H9 (cell line): Measurements from ENCODE around the gene TSPY1. TPM values are rescaled to one million over a fixed set of nuclear protein-coding genes. Genes with fewer than 3 reads are reported as not detected.
"Not testable (repeated sequence)": the region's sequence is repeated elsewhere in the genome, so short reads cannot be mapped to it uniquely, and the experiment has no call there.

ENCODE experiments used
- DNase-seq: peaks from one replicate; pipeline ENCODE4 v3.0.0-alpha.2; 2017
- H2AFZ ChIP-seq: one replicate; pipeline ENCODE4 v1.6.1; 2013; ENCODE audit warnings: mild to moderate bottlenecking, low read length, control low read depth, moderate library complexity
- H2AK5ac ChIP-seq: 2 replicates; pipeline ENCODE4 v1.6.1; 2013; ENCODE audit warnings: low read length, control low read depth, mixed read lengths; ENCODE audit not compliant: insufficient read length
- H2BK120ac ChIP-seq: one replicate; pipeline ENCODE4 v1.6.1; 2013; ENCODE audit warnings: low read depth, mild to moderate bottlenecking, low read length, control low read depth, inconsistent platforms; ENCODE audit not compliant: poor library complexity, severe bottlenecking
- H2BK12ac ChIP-seq: 2 replicates; pipeline ENCODE4 v1.6.1; 2013; ENCODE audit warnings: low read length, control low read depth, mixed read lengths, low read depth; ENCODE audit not compliant: insufficient read length
- H2BK15ac ChIP-seq: 2 replicates; pipeline ENCODE4 v1.6.1; 2013; ENCODE audit warnings: low read depth, low read length, control low read depth
- H2BK20ac ChIP-seq: one replicate; pipeline ENCODE4 v1.6.1; 2013; ENCODE audit warnings: low read depth, mild to moderate bottlenecking, low read length, control low read depth, inconsistent platforms; ENCODE audit not compliant: poor library complexity, severe bottlenecking
- H2BK5ac ChIP-seq: 2 replicates; pipeline ENCODE4 v1.6.1; 2013; ENCODE audit warnings: low read length, control low read depth, mixed read lengths; ENCODE audit not compliant: insufficient read length
- H3K14ac ChIP-seq: 2 replicates; pipeline ENCODE4 v1.6.1; 2013; ENCODE audit warnings: low read length, control low read depth; ENCODE audit not compliant: insufficient read depth
- H3K18ac ChIP-seq: 2 replicates; pipeline ENCODE4 v1.6.1; 2013; ENCODE audit warnings: low read depth, mild to moderate bottlenecking, mixed read lengths, low read length, control low read depth; ENCODE audit not compliant: insufficient read length
- H3K23ac ChIP-seq: 2 replicates; pipeline ENCODE4 v1.6.1; 2013; ENCODE audit warnings: low read length, control low read depth, mixed read lengths, low read depth; ENCODE audit not compliant: insufficient read length
- H3K23me2 ChIP-seq: 2 replicates; pipeline ENCODE4 v1.6.1; 2013; ENCODE audit warnings: low read depth, mild to moderate bottlenecking, mixed read lengths, low read length, control low read depth; ENCODE audit not compliant: insufficient read length, poor library complexity, severe bottlenecking
- H3K27ac ChIP-seq: 2 replicates; pipeline ENCODE4 v1.5.1; 2013; ENCODE audit warnings: low read length, control low read depth, mixed read lengths, low read depth; ENCODE audit not compliant: insufficient read length
- H3K27me3 ChIP-seq: 2 replicates; pipeline ENCODE4 v1.6.1; 2013; ENCODE audit warnings: low read length, control low read depth, inconsistent platforms; ENCODE audit not compliant: insufficient read depth
- H3K4ac ChIP-seq: 2 replicates; pipeline ENCODE4 v1.6.1; 2013; ENCODE audit warnings: low read depth, mild to moderate bottlenecking, control low read depth, inconsistent platforms, low read length, moderate library complexity
- H3K4me1 ChIP-seq: 2 replicates; pipeline ENCODE4 v1.6.1; 2013; ENCODE audit warnings: low read length, control low read depth, inconsistent platforms; ENCODE audit not compliant: insufficient read depth
- H3K4me2 ChIP-seq: 2 replicates; pipeline ENCODE4 v1.6.1; 2013; ENCODE audit warnings: low read length, control low read depth, mixed read lengths; ENCODE audit not compliant: insufficient read length, insufficient read depth
- H3K56ac ChIP-seq: 2 replicates; pipeline ENCODE4 v1.6.1; 2013; ENCODE audit warnings: low read depth, mild to moderate bottlenecking, mixed read lengths, low read length, control low read depth; ENCODE audit not compliant: insufficient read length
- H3K79me1 ChIP-seq: 2 replicates; pipeline ENCODE4 v1.6.1; 2013; ENCODE audit warnings: low read depth, mild to moderate bottlenecking, moderate library complexity, low read length, control low read depth, inconsistent platforms; ENCODE audit not compliant: insufficient read depth, poor library complexity, severe bottlenecking
- H3K79me2 ChIP-seq: 2 replicates; pipeline ENCODE4 v1.6.1; 2013; ENCODE audit warnings: low read length, control low read depth, inconsistent platforms; ENCODE audit not compliant: insufficient read depth
- H3K9ac ChIP-seq: 2 replicates; pipeline ENCODE4 v1.6.1; 2013; ENCODE audit warnings: low read length, control low read depth, mixed read lengths; ENCODE audit not compliant: insufficient read length; ENCODE audit errors: extremely low read depth
- H3K9me3 ChIP-seq: one replicate; pipeline ENCODE4 v1.6.1; 2013; ENCODE audit warnings: low read depth, low read length, inconsistent platforms; ENCODE audit not compliant: control insufficient read depth
- H3T11ph ChIP-seq: one replicate; pipeline ENCODE4 v1.6.1; 2013; ENCODE audit warnings: mild to moderate bottlenecking, low read length, control low read depth, inconsistent platforms
- H4K20me1 ChIP-seq: one replicate; pipeline ENCODE4 v1.6.1; 2013; ENCODE audit not compliant: control insufficient read depth, insufficient read length, insufficient read depth
- H4K5ac ChIP-seq: 2 replicates; pipeline ENCODE4 v1.6.1; 2013; ENCODE audit warnings: low read depth, mild to moderate bottlenecking, mixed read lengths, low read length, control low read depth; ENCODE audit not compliant: insufficient read length
- H4K8ac ChIP-seq: replicated peaks from 2 replicates; pipeline ENCODE4 v1.6.1; 2013; ENCODE audit warnings: low read length, control low read depth, mixed read lengths, low read depth; ENCODE audit not compliant: insufficient read length
- H4K91ac ChIP-seq: 2 replicates; pipeline ENCODE4 v1.6.1; 2013; ENCODE audit warnings: low read depth, mild to moderate bottlenecking, moderate library complexity, mixed read lengths, low read length, control low read depth; ENCODE audit not compliant: insufficient read length
- H3K27ac Mint-ChIP-seq, 3 experiments: 2 replicates in 2 of 3; 3 replicates in 1 of 3; pipeline ENCODE4 v1.8.0; 2020 to 2021; ENCODE audit warnings: mixed read lengths in 3 of 3, mild to moderate bottlenecking in 1 of 3, moderate library complexity in 1 of 3
- H3K27me3 Mint-ChIP-seq: 2 replicates; pipeline ENCODE4 v1.8.0; 2021; ENCODE audit warnings: low read depth, mild to moderate bottlenecking, moderate library complexity, mixed read lengths
- H3K36me3 Mint-ChIP-seq, 3 experiments: 2 replicates in 2 of 3; 3 replicates in 1 of 3; pipeline ENCODE4 v1.8.0; 2020 to 2021; ENCODE audit warnings: low read depth in 3 of 3, mixed read lengths in 3 of 3; ENCODE audit not compliant: insufficient read depth in 1 of 3
- H3K4me1 Mint-ChIP-seq, 2 experiments: 2 replicates each; pipeline ENCODE4 v1.8.0; 2020; ENCODE audit warnings: mixed read lengths in 2 of 2
- H3K4me3 Mint-ChIP-seq, 2 experiments: 2 replicates in 1 of 2; 3 replicates in 1 of 2; pipeline ENCODE4 v1.8.0; 2020 to 2021; ENCODE audit warnings: mild to moderate bottlenecking in 2 of 2, mixed read lengths in 2 of 2, moderate library complexity in 1 of 2
- H3K9me3 Mint-ChIP-seq, 2 experiments: 2 replicates in 1 of 2; 3 replicates in 1 of 2; pipeline ENCODE4 v1.8.0; 2020; ENCODE audit warnings: mild to moderate bottlenecking in 2 of 2, mixed read lengths in 2 of 2, moderate library complexity in 1 of 2
- WGBS: extraction: QIAGEN DNeasy Blood & Tissue Kit; methylation state at CpG from one replicate; pipeline ENCODE4 v1.1.7; 2013; ENCODE audit warnings: missing lambda C conversion rate, low lambda C conversion rate, mixed read lengths; ENCODE audit not compliant: insufficient read length; ENCODE audit errors: extremely low coverage; 5-methylcytosine and 5-hydroxymethylcytosine counted together
- total RNA-seq: library from RNA; stranded (reverse); gene quantifications from 2 replicates; pipeline ENCODE4 v1.2.1, GENCODE V29; 2021

TSPY1 gene
- total RNA-seq, 1 experiment from 2014 or later, result not detected

DNA sequence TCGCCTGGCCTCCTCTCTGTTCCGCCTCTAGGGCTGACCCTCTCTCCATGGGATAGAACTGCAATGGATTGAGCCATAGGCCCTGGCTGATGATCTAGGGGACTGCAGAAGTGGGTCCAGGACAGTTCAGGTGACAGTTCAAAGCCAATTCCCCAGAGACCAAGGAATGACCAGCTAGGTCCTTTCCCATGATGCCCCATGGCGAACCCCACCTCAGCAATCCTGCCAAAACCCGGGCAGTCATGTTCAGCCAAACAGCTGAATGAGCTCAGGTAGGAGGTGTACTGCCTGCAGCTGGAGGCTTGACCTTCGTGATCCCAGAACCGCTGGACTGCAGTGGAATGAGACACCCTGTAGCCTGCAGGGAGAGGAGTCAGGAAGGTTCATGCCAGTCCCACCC lies 37.6 kb downstream of the TSPY1 start:
- not testable (repeated sequence) for H3K9me3 Mint-ChIP-seq, H3K4me1 Mint-ChIP-seq, H2BK15ac ChIP-seq, H2BK12ac ChIP-seq, H3K23me2 ChIP-seq, H3K27ac ChIP-seq, H3K4ac ChIP-seq, H2AFZ ChIP-seq, H3K79me2 ChIP-seq, H3K36me3 Mint-ChIP-seq, H3K27me3 ChIP-seq, H4K8ac ChIP-seq, DNase-seq, H4K91ac ChIP-seq, H3K23ac ChIP-seq, H3K9ac ChIP-seq, H3K56ac ChIP-seq, H3K9me3 ChIP-seq, H3K18ac ChIP-seq, H3K27me3 Mint-ChIP-seq, H3K14ac ChIP-seq, H3K27ac Mint-ChIP-seq, H3K4me3 Mint-ChIP-seq, H3K79me1 ChIP-seq, H2AK5ac ChIP-seq, H3K4me1 ChIP-seq, H2BK120ac ChIP-seq, H4K5ac ChIP-seq, H2BK20ac ChIP-seq, H2BK5ac ChIP-seq, H4K20me1 ChIP-seq, H3T11ph ChIP-seq, H3K4me2 ChIP-seq
- WGBS, result no CpG with 5 or more reads among the region's 6 CpGs

DNA sequence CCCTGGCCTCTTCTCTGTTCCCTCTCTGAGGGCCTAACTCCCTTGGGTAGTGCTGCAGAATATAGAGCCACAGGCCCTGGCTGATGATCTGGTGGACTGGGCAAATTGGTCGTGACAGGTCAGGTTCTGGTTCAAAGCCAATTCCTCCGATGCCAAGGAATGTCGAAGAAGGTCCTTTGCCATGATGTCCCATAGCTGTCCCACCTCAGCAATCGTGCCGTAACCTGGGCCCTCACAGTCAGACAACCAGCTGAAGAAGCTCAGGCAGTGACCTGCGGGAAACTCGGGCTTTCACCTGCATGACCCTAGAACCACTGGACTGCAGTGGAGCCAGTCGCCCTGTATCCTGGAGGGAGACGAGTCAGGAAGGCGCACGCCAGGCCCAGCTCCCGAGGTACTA lies 49.5 kb downstream of the TSPY1 start:
- H4K91ac ChIP-seq, H4K8ac ChIP-seq, H3K27me3 ChIP-seq, H4K5ac ChIP-seq, H3K4me1 Mint-ChIP-seq, H3K79me2 ChIP-seq, H3K9me3 ChIP-seq, DNase-seq, H2BK5ac ChIP-seq, H3K23ac ChIP-seq, H2AK5ac ChIP-seq, H3K4ac ChIP-seq, H3K4me2 ChIP-seq, H2BK120ac ChIP-seq, H3K27me3 Mint-ChIP-seq, H4K20me1 ChIP-seq, H2AFZ ChIP-seq, H3K36me3 Mint-ChIP-seq, H3K56ac ChIP-seq, H3K23me2 ChIP-seq, H3K27ac ChIP-seq, H3K79me1 ChIP-seq, H3K4me3 Mint-ChIP-seq, H3K27ac Mint-ChIP-seq, H3K9ac ChIP-seq, H2BK15ac ChIP-seq, H3K14ac ChIP-seq, H2BK20ac ChIP-seq, H3T11ph ChIP-seq, H2BK12ac ChIP-seq, H3K4me1 ChIP-seq, H3K9me3 Mint-ChIP-seq, H3K18ac ChIP-seq: not testable (repeated sequence)
- WGBS, result no CpG with 5 or more reads among the region's 12 CpGs

Other genes with a start within 250 kb of the TSPY1 start
- not detected in 2 replicates for gene TSPY4, start 129.5 kb upstream of the TSPY1 start, total RNA-seq
- not detected in 2 replicates for gene TSPY8, start 109.2 kb upstream of the TSPY1 start, total RNA-seq
- not detected in 2 replicates for gene TSPY3, start 68.5 kb upstream of the TSPY1 start, total RNA-seq
- gene TSPY9, start 20.3 kb downstream of the TSPY1 start, total RNA-seq, result not detected in 2 replicates
- gene TSPY10, start 60.9 kb downstream of the TSPY1 start, total RNA-seq, result not detected in 2 replicates